Keratinocyte (primary cell): ENCODE data around the gene LAMA1. TPM values are rescaled to one million over a fixed set of nuclear protein-coding genes. Genes with fewer than 3 reads are reported as not detected.

Experiments used
- DNase-seq: peaks from one replicate; pipeline ENCODE4 v3.0.0-alpha.2; 2011; ENCODE audit warnings: low read depth, missing footprints, low spot score
- FAIRE-seq: peaks from 2 replicates; lab custom pipeline; 2011; peaks lifted over from hg19 to GRCh38; lab: Jason Lieb, UNC
- H2AFZ ChIP-seq: 2 replicates; pipeline ENCODE4 v1.6.0; 2012; ENCODE audit warnings: low read length, control low read depth, inconsistent platforms; ENCODE audit not compliant: control insufficient read depth
- H3K27ac ChIP-seq: 2 replicates; pipeline ENCODE4 v1.5.1; 2011; ENCODE audit warnings: low read length; ENCODE audit not compliant: control insufficient read depth, insufficient read depth
- H3K27me3 ChIP-seq: 3 replicates; pipeline ENCODE4 v1.6.0; 2011; ENCODE audit warnings: low read length; ENCODE audit not compliant: control insufficient read depth, insufficient read depth; ENCODE audit errors: extremely low read depth
- H3K36me3 ChIP-seq, 2 experiments: 2 replicates in 1 of 2; 3 replicates in 1 of 2; pipeline ENCODE4 v1.5.1; 2011; ENCODE audit warnings: low read length in 2 of 2, mild to moderate bottlenecking in 1 of 2; ENCODE audit not compliant: control insufficient read depth in 2 of 2, insufficient read depth in 2 of 2; ENCODE audit errors: extremely low read depth in 1 of 2
- H3K4me1 ChIP-seq: 3 replicates; pipeline ENCODE4 v1.5.1; 2011; ENCODE audit warnings: low read length; ENCODE audit not compliant: control insufficient read depth, insufficient read depth; ENCODE audit errors: extremely low read depth
- H3K4me2 ChIP-seq: 3 replicates; pipeline ENCODE4 v1.6.0; 2011; ENCODE audit warnings: low read depth, low read length; ENCODE audit not compliant: control insufficient read depth, insufficient read depth; ENCODE audit errors: extremely low read depth
- H3K4me3 ChIP-seq, 3 experiments: fragments of 200-600 bp in 1 of 3; sonication (generic) in 1 of 3; 2 replicates in 2 of 3; 3 replicates in 1 of 3; pipeline ENCODE4 v1.5.1; 2011 to 2016; ENCODE audit warnings: low read length in 3 of 3, mild to moderate bottlenecking in 3 of 3, control low read depth in 2 of 3, inconsistent platforms in 1 of 3, low read depth in 1 of 3, mixed read lengths in 1 of 3, mixed run types in 1 of 3, moderate library complexity in 1 of 3; ENCODE audit not compliant: control insufficient read depth in 2 of 3, insufficient read depth in 2 of 3; ENCODE audit errors: extremely low read depth in 1 of 3
- H3K79me2 ChIP-seq: 2 replicates; pipeline ENCODE4 v1.6.0; 2012; ENCODE audit warnings: low read length; ENCODE audit not compliant: control insufficient read depth, insufficient read depth
- H3K9ac ChIP-seq: 3 replicates; pipeline ENCODE4 v1.6.0; 2011; ENCODE audit warnings: low read length; ENCODE audit not compliant: control insufficient read depth, insufficient read depth; ENCODE audit errors: extremely low read depth
- H3K9me1 ChIP-seq: 3 replicates; pipeline ENCODE4 v1.6.0; 2011; ENCODE audit warnings: low read length; ENCODE audit not compliant: control insufficient read depth, insufficient read depth; ENCODE audit errors: extremely low read depth
- H3K9me3 ChIP-seq: 2 replicates; pipeline ENCODE4 v1.5.1; 2012; ENCODE audit warnings: low read depth, low read length; ENCODE audit not compliant: control insufficient read depth
- H4K20me1 ChIP-seq: 3 replicates; pipeline ENCODE4 v1.6.0; 2011; ENCODE audit warnings: low read length; ENCODE audit not compliant: control insufficient read depth, insufficient read depth; ENCODE audit errors: extremely low read depth
- EZH2 ChIP-seq: IDR thresholded peaks from one replicate; pipeline ENCODE4 v1.6.1; 2012; ENCODE audit warnings: inconsistent platforms, mild to moderate bottlenecking, low read length, moderate library complexity
- dilution Hi-C: fragments of 300-500 bp; cut with MboI; formaldehyde crosslinking; loops from one replicate; pipeline ENCODE4 v1.7.0; 2020; ENCODE audit warnings: low sequenced_read_pairs; ENCODE audit not compliant: extremely low pct_ligation_motif_present
- polyA plus RNA-seq, 5 experiments: library from polyadenylated mRNA; depleted of rRNA in 3 of 5; stranded (reverse) in 3 of 5; stranded (forward) in 1 of 5; unstranded in 1 of 5; fragments of >200 nt; gene quantifications; 1 replicate in 1 of 5; 2 replicates in 3 of 5; 3 replicates in 1 of 5; pipeline versions ENCODE4 v1.2.1 to v1.2.3, GENCODE V29; 2011 to 2012; ENCODE audit warnings: missing spikeins in 2 of 5, low read depth in 1 of 5, low replicate concordance in 1 of 5
- TF ChIP-seq, protein P1 (sequence below), 3 experiments: IDR thresholded peaks in 1 of 3; conservative IDR thresholded peaks in 1 of 3; optimal IDR thresholded peaks in 1 of 3; 2 replicates in 2 of 3; 3 replicates in 1 of 3; pipeline versions ENCODE3 to v1.5.1; 2011; ENCODE audit warnings: low read length in 3 of 3, mild to moderate bottlenecking in 3 of 3, moderate library complexity in 2 of 3, control low read depth in 1 of 3, inconsistent platforms in 1 of 3; ENCODE audit not compliant: insufficient read depth in 2 of 3; ENCODE audit errors: extremely low read depth in 1 of 3

The LAMA1 gene
- polyA plus RNA-seq, 1 donor (not counting 4 experiments of a cell fraction or from before 2014, with no cell fraction given), result 2.1 TPM

DNA sequence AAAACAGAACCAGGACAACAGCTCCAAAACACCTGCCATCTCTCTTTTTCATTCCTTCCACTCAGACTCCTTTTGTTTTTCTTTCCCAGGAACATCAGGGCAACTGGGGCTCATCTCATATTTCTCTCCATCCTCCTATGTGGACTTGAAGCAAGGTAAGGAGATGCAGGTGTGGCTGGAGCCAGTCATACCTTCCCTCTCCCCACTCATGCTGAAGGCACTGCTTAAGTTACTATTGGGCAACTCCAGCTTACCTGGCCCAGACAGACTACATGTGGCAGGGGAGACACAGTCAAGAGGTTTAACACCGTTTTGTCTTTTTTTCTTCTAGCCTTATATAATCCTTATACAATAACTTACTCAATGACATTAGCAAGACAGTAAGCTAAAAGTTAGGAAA lies 38.4 kb downstream of the LAMA1 start:
- peaks cover 4% of the 10 kb centered on the region for H3K4me1 ChIP-seq
- TF ChIP-seq, protein P1, sequence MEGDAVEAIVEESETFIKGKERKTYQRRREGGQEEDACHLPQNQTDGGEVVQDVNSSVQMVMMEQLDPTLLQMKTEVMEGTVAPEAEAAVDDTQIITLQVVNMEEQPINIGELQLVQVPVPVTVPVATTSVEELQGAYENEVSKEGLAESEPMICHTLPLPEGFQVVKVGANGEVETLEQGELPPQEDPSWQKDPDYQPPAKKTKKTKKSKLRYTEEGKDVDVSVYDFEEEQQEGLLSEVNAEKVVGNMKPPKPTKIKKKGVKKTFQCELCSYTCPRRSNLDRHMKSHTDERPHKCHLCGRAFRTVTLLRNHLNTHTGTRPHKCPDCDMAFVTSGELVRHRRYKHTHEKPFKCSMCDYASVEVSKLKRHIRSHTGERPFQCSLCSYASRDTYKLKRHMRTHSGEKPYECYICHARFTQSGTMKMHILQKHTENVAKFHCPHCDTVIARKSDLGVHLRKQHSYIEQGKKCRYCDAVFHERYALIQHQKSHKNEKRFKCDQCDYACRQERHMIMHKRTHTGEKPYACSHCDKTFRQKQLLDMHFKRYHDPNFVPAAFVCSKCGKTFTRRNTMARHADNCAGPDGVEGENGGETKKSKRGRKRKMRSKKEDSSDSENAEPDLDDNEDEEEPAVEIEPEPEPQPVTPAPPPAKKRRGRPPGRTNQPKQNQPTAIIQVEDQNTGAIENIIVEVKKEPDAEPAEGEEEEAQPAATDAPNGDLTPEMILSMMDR (optimal IDR thresholded peaks at IDR 0.05 in 1 of 3, IDR thresholded peaks at IDR 0.05 in 1 of 3, conservative IDR thresholded peaks at IDR 0.05 in 1 of 3; ENCODE audit: extremely low read depth in 1 of 3, insufficient read depth in 2 of 3, low read length in 3 of 3), result no peak
- no peak for TF ChIP-seq EZH2
- no peak overlapping the region for H3K4me3 ChIP-seq
- no peaks in the 10 kb centered on the region for H3K79me2 ChIP-seq
- FAIRE-seq (no peak), DNase-seq (no peak)
- H3K9me1 ChIP-seq, result no peaks in the 10 kb centered on the region
- H4K20me1 ChIP-seq, result no peaks in the 10 kb centered on the region
- H3K27me3 ChIP-seq, result no peaks in the 10 kb centered on the region
- H3K27ac ChIP-seq, result no peak overlapping the region
- H3K9me3 ChIP-seq, result no peaks in the 10 kb centered on the region
- no peak overlapping the region for H3K4me2 ChIP-seq
- dilution Hi-C loops, result no loop called here
- H3K9ac ChIP-seq, result no peak overlapping the region
- no peaks in the 10 kb centered on the region for H3K36me3 ChIP-seq
- H2AFZ ChIP-seq, result no peak overlapping the region

DNA sequence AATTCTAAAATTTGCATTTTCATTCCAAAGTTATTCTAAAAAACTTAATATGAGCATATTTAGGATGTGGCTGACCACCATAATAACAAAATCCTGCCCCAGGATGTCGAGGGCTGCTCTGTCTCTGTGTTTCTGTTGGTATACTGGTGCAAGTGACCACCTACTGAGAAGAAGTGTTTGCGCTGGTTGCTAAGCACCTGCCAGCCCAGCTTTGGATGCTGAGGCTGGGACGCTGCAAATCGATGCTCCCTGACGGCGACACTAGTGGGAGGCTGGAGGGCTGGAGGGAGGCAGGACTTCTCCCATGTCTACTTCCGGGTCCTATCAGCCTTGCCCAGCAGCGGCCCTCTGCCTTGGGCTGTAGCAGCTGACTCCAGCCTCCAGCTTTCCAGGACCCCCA lies 45.0 kb downstream of the LAMA1 start:
- H3K9me3 ChIP-seq, result no peaks in the 10 kb centered on the region
- dilution Hi-C loops, result no loop called here
- H3K36me3 ChIP-seq, result no peaks in the 10 kb centered on the region
- H3K79me2 ChIP-seq, result no peaks in the 10 kb centered on the region
- H4K20me1 ChIP-seq, result no peaks in the 10 kb centered on the region
- no peak for DNase-seq
- no peak for TF ChIP-seq EZH2
- TF ChIP-seq, protein P1 (optimal IDR thresholded peaks at IDR 0.05 in 1 of 3, IDR thresholded peaks at IDR 0.05 in 1 of 3, conservative IDR thresholded peaks at IDR 0.05 in 1 of 3; ENCODE audit: extremely low read depth in 1 of 3, insufficient read depth in 2 of 3, low read length in 3 of 3), result no peak
- no peak overlapping the region for H3K4me2 ChIP-seq
- H3K4me1 ChIP-seq, result no peaks in the 10 kb centered on the region
- no peaks in the 10 kb centered on the region for H3K9me1 ChIP-seq
- H3K9ac ChIP-seq, result no peak overlapping the region
- no peak for FAIRE-seq
- H2AFZ ChIP-seq, result no peak overlapping the region
- H3K27me3 ChIP-seq, result no peaks in the 10 kb centered on the region
- no peak overlapping the region for H3K4me3 ChIP-seq
- no peak overlapping the region for H3K27ac ChIP-seq
